ENCODE data around the gene GRM1. TPM values are rescaled to one million over a fixed set of nuclear protein-coding genes. Genes with fewer than 3 reads are reported as not detected.
A peak's percentile ranks its signal among the peaks of the same experiment; 100 is the strongest.

GRM1 gene
- polyA plus RNA-seq, 3 donors: not detected

GRCh38 chr6:146335336-146335735, 306.5 kb downstream of the GRM1 start:
- Histone ChIP-seq H3K9me3 (replicated peaks in 1 of 2; ENCODE audit: control insufficient read depth in 1 of 2, insufficient read depth in 1 of 2, low read length in 2 of 2) (no peaks in the 10 kb centered on the region), H3K9ac (ENCODE audit: insufficient read depth, low read length, poor library complexity, severe bottlenecking) (no peak overlapping the region), H4K20me1 (ENCODE audit: insufficient read depth, low read length) (no peaks in the 10 kb centered on the region), H3K4me1 (ENCODE audit: control insufficient read depth in 1 of 2, insufficient read depth in 2 of 2, low read length in 2 of 2) (no peaks in the 10 kb centered on the region), H3K36me3 (replicated peaks in 1 of 2; ENCODE audit: control insufficient read depth in 1 of 2, insufficient read depth in 2 of 2, low read length in 2 of 2) (no peaks in the 10 kb centered on the region), H3K27ac (ENCODE audit: low read depth in 1 of 2, low read length in 2 of 2) (no peak overlapping the region), H3K4me2 (replicated peaks; ENCODE audit: extremely low read depth, low read length, poor library complexity, severe bottlenecking) (no peak overlapping the region), H2AFZ (ENCODE audit: insufficient read depth, low read depth, low read length, poor library complexity, severe bottlenecking) (no peak overlapping the region), H3K27me3 (ENCODE audit: control insufficient read depth in 2 of 2, insufficient read depth in 2 of 2, low read length in 2 of 2) (no peaks in the 10 kb centered on the region), H3K79me2 (ENCODE audit: insufficient read depth, low read length) (no peaks in the 10 kb centered on the region), H3K4me3 (replicated peaks in 1 of 3; ENCODE audit: low read depth in 2 of 3, low read length in 3 of 3) (no peak overlapping the region)
- H3K4me1 Mint-ChIP-seq: peaks cover 17% of the 10 kb centered on the region
- no peak overlapping the region for H3K27ac Mint-ChIP-seq
- H3K27me3 Mint-ChIP-seq (ENCODE audit: low read depth in 3 of 3): peaks cover 2 to 4% (median 3%) of the 10 kb centered on the region in 3 donors
- no peaks in the 10 kb centered on the region for H3K9me3 Mint-ChIP-seq
- no peak overlapping the region for H3K4me3 Mint-ChIP-seq
- H3K36me3 Mint-ChIP-seq: no peaks in the 10 kb centered on the region
- WGBS (ENCODE audit: insufficient coverage): no CpG with 5 or more reads among the region's 2 CpGs
- intact Hi-C loops (cut with micrococcal nuclease): no loop called here
- DNase-seq: no peak
- TF ChIP-seq CTCF (IDR thresholded peaks at IDR 0.05): no peak

- Histone ChIP-seq H3K9ac (ENCODE audit: insufficient read depth, low read length, poor library complexity, severe bottlenecking) (no peak overlapping the region), H4K20me1 (ENCODE audit: insufficient read depth, low read length) (no peaks in the 10 kb centered on the region), H2AFZ (ENCODE audit: insufficient read depth, low read depth, low read length, poor library complexity, severe bottlenecking) (peak overlapping the region; percentile 39), H3K79me2 (ENCODE audit: insufficient read depth, low read length) (no peaks in the 10 kb centered on the region), H3K9me3 (replicated peaks in 1 of 2; ENCODE audit: control insufficient read depth in 1 of 2, insufficient read depth in 1 of 2, low read length in 2 of 2) (no peaks in the 10 kb centered on the region), H3K4me1 (ENCODE audit: control insufficient read depth in 1 of 2, insufficient read depth in 2 of 2, low read length in 2 of 2) (no peaks in the 10 kb centered on the region), H3K27me3 (ENCODE audit: control insufficient read depth in 2 of 2, insufficient read depth in 2 of 2, low read length in 2 of 2) (no peaks in the 10 kb centered on the region), H3K36me3 (replicated peaks in 1 of 2; ENCODE audit: control insufficient read depth in 1 of 2, insufficient read depth in 2 of 2, low read length in 2 of 2) (no peaks in the 10 kb centered on the region), H3K4me3 (replicated peaks in 1 of 3; ENCODE audit: low read depth in 2 of 3, low read length in 3 of 3) (no peak overlapping the region), H3K4me2 (replicated peaks; ENCODE audit: extremely low read depth, low read length, poor library complexity, severe bottlenecking) (no peak overlapping the region), H3K27ac (ENCODE audit: low read depth in 1 of 2, low read length in 2 of 2) (no peak overlapping the region)
- Mint-ChIP-seq H3K27me3 (ENCODE audit: low read depth in 3 of 3) (peaks cover 0 to 4% (median 2%) of the 10 kb centered on the region in 3 donors), H3K4me3 (no peak overlapping the region), H3K4me1 (peaks cover 17% of the 10 kb centered on the region), H3K9me3 (no peaks in the 10 kb centered on the region), H3K27ac (no peak overlapping the region), H3K36me3 (no peaks in the 10 kb centered on the region)
- TF ChIP-seq CTCF (IDR thresholded peaks at IDR 0.05): no peak
- DNase-seq: no peak
- 9% methylated on average over 1 of the region's 3 CpGs for WGBS (ENCODE audit: insufficient coverage)
- intact Hi-C loops (cut with micrococcal nuclease): no loop called here
These were observed 307.3 kb downstream of the GRM1 start for GRCh38 chr6:146336191-146336590.

All from CD14-positive monocyte (primary cell).